ENCODE data around the gene STOM. TPM values are rescaled to one million over a fixed set of nuclear protein-coding genes. Genes with fewer than 3 reads are reported as not detected.

Gene STOM
- total and polyA plus RNA-seq, 3 donors from 2014 or later = 49.7 to 82.3 (median 53.6) TPM

- TF ChIP-seq POLR2A (IDR thresholded peaks at IDR 0.05) (no peak), CTCF (IDR thresholded peaks at IDR 0.05) (no peak)
- Histone ChIP-seq H3K36me3 (ENCODE audit: low read depth, missing control alignments) (no peaks in the 10 kb centered on the region), H3K27me3 (no peaks in the 10 kb centered on the region), H3K27ac (peak overlapping the region in 1 of 2 donors; percentile 66), H3K4me1 (peaks cover 23% of the 10 kb centered on the region), H3K4me3 (no peak overlapping the region), H3K9me3 (no peaks in the 10 kb centered on the region)
- intact Hi-C loops (cut with DNase I; ENCODE audit: low total_unique reads) = no loop called here
- no peak for DNase-seq
- 87 to 93% methylated on average over 10 of the region's 10 CpGs for WGBS, 2 donors
These were observed 47.2 kb downstream of the STOM start for GRCh38 chr9:121322737-121323448.

GRCh38 chr9:121322037-121322736 is 47.9 kb downstream of the STOM start:
- Histone ChIP-seq H3K4me3 (no peak overlapping the region), H3K27me3 (no peaks in the 10 kb centered on the region), H3K9me3 (no peaks in the 10 kb centered on the region), H3K36me3 (ENCODE audit: low read depth, missing control alignments) (no peaks in the 10 kb centered on the region), H3K27ac (peak overlapping the region in 1 of 2 donors; percentile 66), H3K4me1 (peaks cover 25% of the 10 kb centered on the region)
- TF ChIP-seq POLR2A (IDR thresholded peaks at IDR 0.05) (no peak), CTCF (IDR thresholded peaks at IDR 0.05) (no peak)
- DNase-seq = no peak
- WGBS, 2 donors = 77 to 79% methylated on average over 5 of the region's 5 CpGs
- intact Hi-C loops (cut with DNase I; ENCODE audit: low total_unique reads) = no loop called here

- Histone ChIP-seq H3K27me3 (no peaks in the 10 kb centered on the region), H3K4me1 (peaks cover 21% of the 10 kb centered on the region), H3K27ac (peak overlapping the region; percentile 9 to 62), H3K9me3 (no peaks in the 10 kb centered on the region), H3K4me3 (no peak overlapping the region), H3K36me3 (ENCODE audit: low read depth, missing control alignments) (no peaks in the 10 kb centered on the region)
- WGBS, 2 donors = 94 to 96% methylated on average over 7 to 10 of the region's 10 CpGs
- no peak for TF ChIP-seq POLR2A (IDR thresholded peaks at IDR 0.05)
- no peak for TF ChIP-seq CTCF (IDR thresholded peaks at IDR 0.05)
- intact Hi-C loops (cut with DNase I; ENCODE audit: low total_unique reads) = no loop called here
- DNase-seq = no peak
These were observed 49.0 kb downstream of the STOM start for GRCh38 chr9:121321016-121321503.

GRCh38 chr9:121319383-121319780 is 50.7 kb downstream of the STOM start:
- H3K4me3 ChIP-seq = no peak overlapping the region
- peaks cover 10% of the 10 kb centered on the region for H3K4me1 ChIP-seq
- no peaks in the 10 kb centered on the region for H3K36me3 ChIP-seq (ENCODE audit: low read depth, missing control alignments)
- DNase-seq = no peak
- no peak for TF ChIP-seq CTCF (IDR thresholded peaks at IDR 0.05)
- TF ChIP-seq POLR2A (IDR thresholded peaks at IDR 0.05) = no peak
- H3K27ac ChIP-seq = peak overlapping the region in 1 of 2 donors; percentile 62
- 82 to 87% methylated on average over 5 of the region's 5 CpGs for WGBS, 2 donors
- no peaks in the 10 kb centered on the region for H3K9me3 ChIP-seq
- no peaks in the 10 kb centered on the region for H3K27me3 ChIP-seq
- intact Hi-C loops (cut with DNase I; ENCODE audit: low total_unique reads) = loop anchor here (10.0 kb wide), 1 partner anchor 105 kb away; no protein-coding TSS in a partner anchor

All from testis (tissue), 3 donors.